ENCODE data around the gene ZNF546.

The ZNF546 gene

GRCh38 chr19:40056505-40056904 lies 59.6 kb downstream of the ZNF546 start:
- DNase-seq = peak; percentile 58

GRCh38 chr19:40057166-40057565 lies 60.3 kb downstream of the ZNF546 start:
- no peak for DNase-seq

GRCh38 chr19:40059624-40060023 lies 62.8 kb downstream of the ZNF546 start:
- DNase-seq = no peak

- DNase-seq = no peak
Measured at GRCh38 chr19:40070058-40070457, 73.2 kb downstream of the ZNF546 start.
